Loucy (cell line): ENCODE data around the gene SHB.

Experiments used
- H2AFZ ChIP-seq: fragments of 200-600 bp; sonication (generic); 2 replicates; pipeline ENCODE4 v1.6.0; 2016; ENCODE audit warnings: antibody characterized with exemption, mild to moderate bottlenecking, low read length, moderate library complexity
- H3F3A ChIP-seq: fragments of 200-600 bp; 2 replicates; pipeline ENCODE4 v1.6.0; 2016; ENCODE audit warnings: antibody characterized with exemption, low read depth, mild to moderate bottlenecking
- H3K27me3 ChIP-seq: fragments of 200-600 bp; sonication (generic); 2 replicates; pipeline ENCODE4 v1.6.1; 2014; ENCODE audit warnings: low read length, mild to moderate bottlenecking; ENCODE audit not compliant: insufficient read depth, poor library complexity, severe bottlenecking
- H3K36me3 ChIP-seq: fragments of 200-600 bp; sonication (generic); 2 replicates; pipeline ENCODE4 v1.6.1; 2016; ENCODE audit warnings: low read length; ENCODE audit not compliant: insufficient read depth
- H3K4me1 ChIP-seq: fragments of 200-600 bp; sonication (generic); 2 replicates; pipeline ENCODE4 v1.5.1; 2014; ENCODE audit warnings: low read length, mild to moderate bottlenecking; ENCODE audit not compliant: insufficient read depth, poor library complexity, severe bottlenecking
- H3K4me2 ChIP-seq: fragments of 200-600 bp; sonication (generic); 2 replicates; pipeline ENCODE4 v1.6.0; 2014; ENCODE audit warnings: antibody characterized with exemption, low read length, low read depth, mild to moderate bottlenecking; ENCODE audit not compliant: poor library complexity, severe bottlenecking
- H3K4me3 ChIP-seq: fragments of 200-600 bp; sonication (generic); 2 replicates; pipeline ENCODE4 v1.5.1; 2014; ENCODE audit warnings: low read length, mild to moderate bottlenecking, mixed read lengths; ENCODE audit not compliant: poor library complexity, severe bottlenecking
- H3K79me2 ChIP-seq: fragments of 200-600 bp; sonication (generic); 2 replicates; pipeline ENCODE4 v1.6.1; 2014; ENCODE audit warnings: low read length; ENCODE audit not compliant: insufficient read depth
- H3K9ac ChIP-seq: fragments of 200-600 bp; sonication (generic); 2 replicates; pipeline ENCODE4 v1.6.0; 2014; ENCODE audit warnings: mild to moderate bottlenecking, low read depth, low read length, moderate library complexity; ENCODE audit not compliant: poor library complexity, severe bottlenecking
- H3K9me2 ChIP-seq: fragments of 200-600 bp; sonication (generic); replicated peaks from 2 replicates; pipeline ENCODE4 v1.6.1; 2016; ENCODE audit warnings: low read depth, low read length, mixed read lengths
- H3K9me3 ChIP-seq: fragments of 200-600 bp; sonication (generic); 2 replicates; pipeline ENCODE4 v1.6.1; 2014; ENCODE audit warnings: mild to moderate bottlenecking, antibody characterized with exemption, low read length, low read depth; ENCODE audit not compliant: insufficient read depth
- H4K20me1 ChIP-seq: fragments of 200-600 bp; sonication (generic); 2 replicates; pipeline ENCODE4 v1.6.0; 2014; ENCODE audit warnings: antibody characterized with exemption, low read length, mild to moderate bottlenecking; ENCODE audit not compliant: insufficient read depth, poor library complexity, severe bottlenecking
- EZH2phosphoT487 ChIP-seq: fragments of 200-600 bp; IDR thresholded peaks from 2 replicates; pipeline ENCODE4 v1.6.1; 2018; ENCODE audit warnings: antibody characterized with exemption, mild to moderate bottlenecking, moderate library complexity, borderline replicate concordance
- TF ChIP-seq, protein P1 (sequence below): fragments of 200-600 bp; sonication (generic); conservative IDR thresholded peaks from 2 replicates; pipeline ENCODE4 v1.5.1; 2014; ENCODE audit warnings: mild to moderate bottlenecking, antibody characterized with exemption, low read length

The SHB gene

GRCh38 chr9:38009035-38009501, 60.0 kb downstream of the SHB start:
- Histone ChIP-seq H3K9ac (no peak overlapping the region), H3K79me2 (no peaks in the 10 kb centered on the region)

DNA sequence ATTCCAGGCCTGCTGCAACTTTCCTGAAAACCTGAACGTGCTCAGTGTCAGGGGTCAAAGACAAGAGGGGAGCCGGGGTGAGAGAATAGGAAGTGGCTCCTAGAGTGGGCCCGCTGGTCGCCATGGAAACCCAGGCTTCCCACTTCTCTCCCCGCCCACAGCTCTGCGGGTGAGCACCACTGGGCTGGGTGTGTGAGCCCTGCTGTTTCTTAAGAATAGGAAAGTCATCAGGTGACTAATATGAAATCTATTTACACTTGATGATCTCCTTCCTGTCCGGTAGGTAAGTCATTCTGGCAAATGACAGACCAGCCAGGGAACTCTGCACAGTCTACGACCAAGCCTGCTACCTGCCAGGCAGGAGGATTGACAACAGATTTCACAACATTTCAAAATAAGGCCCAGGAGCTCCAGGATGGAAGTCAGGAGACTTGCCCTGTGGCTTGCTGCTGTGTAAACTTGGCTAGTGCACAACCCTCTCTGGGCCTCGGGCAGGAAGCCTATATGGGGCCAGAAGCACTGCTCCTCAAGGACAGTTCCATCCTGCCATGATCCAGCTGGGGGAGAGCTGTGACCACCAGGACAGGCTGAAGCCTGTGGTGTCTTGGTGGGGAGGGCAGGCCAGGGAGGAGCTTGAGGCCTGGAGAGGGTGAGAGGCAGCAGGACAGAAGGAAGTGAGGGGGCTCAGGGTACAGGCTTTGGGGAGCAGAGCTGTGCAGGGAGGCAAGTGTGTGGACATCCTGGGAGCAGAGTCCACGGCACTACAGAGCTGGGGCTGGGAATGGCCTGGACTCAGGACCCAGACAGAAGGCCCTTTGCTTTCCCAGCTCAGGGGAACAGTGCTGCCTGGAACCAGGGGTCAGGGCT, 60.6 kb downstream of the SHB start:
- no peaks in the 10 kb centered on the region for H3K4me1 ChIP-seq

More at GRCh38 chr9:38009035-38009501, 60.0 kb downstream of the SHB start:
- no peaks in the 10 kb centered on the region for H4K20me1 ChIP-seq
- no peaks in the 10 kb centered on the region for H3K27me3 ChIP-seq
- no peak overlapping the region for H2AFZ ChIP-seq
- H3K4me2 ChIP-seq: no peak overlapping the region
- H3K4me3 ChIP-seq: no peak overlapping the region
- TF ChIP-seq, protein P1, sequence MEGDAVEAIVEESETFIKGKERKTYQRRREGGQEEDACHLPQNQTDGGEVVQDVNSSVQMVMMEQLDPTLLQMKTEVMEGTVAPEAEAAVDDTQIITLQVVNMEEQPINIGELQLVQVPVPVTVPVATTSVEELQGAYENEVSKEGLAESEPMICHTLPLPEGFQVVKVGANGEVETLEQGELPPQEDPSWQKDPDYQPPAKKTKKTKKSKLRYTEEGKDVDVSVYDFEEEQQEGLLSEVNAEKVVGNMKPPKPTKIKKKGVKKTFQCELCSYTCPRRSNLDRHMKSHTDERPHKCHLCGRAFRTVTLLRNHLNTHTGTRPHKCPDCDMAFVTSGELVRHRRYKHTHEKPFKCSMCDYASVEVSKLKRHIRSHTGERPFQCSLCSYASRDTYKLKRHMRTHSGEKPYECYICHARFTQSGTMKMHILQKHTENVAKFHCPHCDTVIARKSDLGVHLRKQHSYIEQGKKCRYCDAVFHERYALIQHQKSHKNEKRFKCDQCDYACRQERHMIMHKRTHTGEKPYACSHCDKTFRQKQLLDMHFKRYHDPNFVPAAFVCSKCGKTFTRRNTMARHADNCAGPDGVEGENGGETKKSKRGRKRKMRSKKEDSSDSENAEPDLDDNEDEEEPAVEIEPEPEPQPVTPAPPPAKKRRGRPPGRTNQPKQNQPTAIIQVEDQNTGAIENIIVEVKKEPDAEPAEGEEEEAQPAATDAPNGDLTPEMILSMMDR: no peak
- no peak for TF ChIP-seq EZH2phosphoT487
- H3F3A ChIP-seq: no peaks in the 10 kb centered on the region
- no peaks in the 10 kb centered on the region for H3K9me3 ChIP-seq
- no peaks in the 10 kb centered on the region for H3K36me3 ChIP-seq
- no peaks in the 10 kb centered on the region for H3K9me2 ChIP-seq
- H3K4me1 ChIP-seq: no peaks in the 10 kb centered on the region

DNA sequence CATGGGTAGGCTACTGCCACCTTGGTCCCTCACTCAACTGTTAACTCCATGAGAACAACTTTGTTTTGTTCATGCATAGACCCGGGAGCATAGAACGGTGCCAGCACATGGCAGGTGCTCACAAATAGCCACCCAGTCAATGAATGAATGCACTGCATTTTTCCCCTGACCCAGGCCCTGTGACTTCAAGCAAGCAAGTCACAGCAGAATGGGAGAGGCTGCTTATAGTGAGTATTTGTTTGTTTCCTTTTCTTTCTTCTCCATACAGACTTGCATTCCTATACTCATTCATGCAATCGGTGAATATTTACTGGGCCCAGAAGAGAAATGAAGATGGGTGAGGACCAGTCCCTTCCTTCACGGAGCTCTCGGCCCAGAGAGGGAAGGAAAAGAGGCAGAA, 62.0 kb downstream of the SHB start:
- no peaks in the 10 kb centered on the region for H3K4me1 ChIP-seq
- H3K9me3 ChIP-seq: no peaks in the 10 kb centered on the region
- no peaks in the 10 kb centered on the region for H4K20me1 ChIP-seq
- no peak overlapping the region for H3K4me3 ChIP-seq
- H3K79me2 ChIP-seq: no peaks in the 10 kb centered on the region
- no peaks in the 10 kb centered on the region for H3K27me3 ChIP-seq
- no peaks in the 10 kb centered on the region for H3K36me3 ChIP-seq
- no peak overlapping the region for H3K4me2 ChIP-seq
- no peak overlapping the region for H3K9ac ChIP-seq
- TF ChIP-seq EZH2phosphoT487: no peak
- TF ChIP-seq, protein P1: no peak
- no peaks in the 10 kb centered on the region for H3F3A ChIP-seq
- no peaks in the 10 kb centered on the region for H3K9me2 ChIP-seq
- no peak overlapping the region for H2AFZ ChIP-seq

More for the DNA sequence above, 60.6 kb downstream of the SHB start:
- no peak overlapping the region for H3K4me3 ChIP-seq
- no peak overlapping the region for H3K4me2 ChIP-seq
- H3K79me2 ChIP-seq: no peaks in the 10 kb centered on the region
- TF ChIP-seq, protein P1: no peak
- no peak for TF ChIP-seq EZH2phosphoT487
- H2AFZ ChIP-seq: no peak overlapping the region
- H3K27me3 ChIP-seq: no peaks in the 10 kb centered on the region
- no peaks in the 10 kb centered on the region for H3K9me3 ChIP-seq
- H3F3A ChIP-seq: no peaks in the 10 kb centered on the region
- no peak overlapping the region for H3K9ac ChIP-seq
- H3K36me3 ChIP-seq: no peaks in the 10 kb centered on the region
- no peaks in the 10 kb centered on the region for H4K20me1 ChIP-seq
- H3K9me2 ChIP-seq: no peaks in the 10 kb centered on the region
